Activated CD4-positive, alpha-beta T cell treated with anti-CD3 and anti-CD28 coated beads, Interleukin-2, amount 50 U/mL, for 1 hour (primary cell): ENCODE data around the gene TRAPPC12.

Experiments
- DNase-seq: peaks from one replicate; pipeline ENCODE4 v3.0.0-alpha.2; 2020

Gene TRAPPC12

DNA sequence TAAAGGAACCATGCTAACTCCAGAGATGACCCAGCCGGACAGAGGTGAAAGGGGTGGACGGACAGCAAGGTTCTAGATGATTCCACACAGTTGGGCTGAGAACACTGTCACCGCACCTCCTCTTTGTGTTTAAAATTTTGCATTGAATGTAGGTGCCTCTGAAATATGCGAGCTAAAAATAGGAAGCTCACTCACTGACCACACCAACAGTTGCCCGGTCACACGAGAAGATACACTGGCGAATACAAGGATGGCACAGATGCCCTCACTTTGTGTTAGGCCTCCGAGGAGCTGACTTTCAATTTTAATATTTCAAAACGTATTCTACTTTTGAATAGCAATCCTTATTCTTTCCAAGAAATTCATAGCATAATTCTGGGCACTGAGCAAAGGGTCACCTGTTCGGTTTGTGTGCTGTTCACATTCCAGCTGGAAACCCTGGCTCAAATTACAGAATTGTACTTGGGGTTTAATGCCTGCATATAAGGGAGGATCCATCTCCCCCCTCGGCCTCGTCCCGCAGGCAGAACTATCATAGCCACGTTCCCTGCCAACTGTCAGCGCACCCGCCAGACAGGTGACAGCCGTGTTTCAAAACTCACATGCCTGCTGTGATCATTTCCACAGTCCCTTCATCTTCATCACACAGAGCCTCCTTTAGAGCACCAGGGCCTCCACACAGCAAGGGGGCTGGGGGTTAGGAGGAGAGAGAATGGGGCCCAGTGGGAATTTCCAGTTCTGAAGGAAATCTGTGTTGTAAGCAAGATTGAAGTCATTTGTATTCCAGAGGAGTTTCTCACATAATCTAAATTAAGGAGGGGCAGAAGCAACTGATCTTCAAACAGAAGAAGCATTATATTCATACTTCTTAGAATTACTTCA lies 91.6 kb downstream of the TRAPPC12 start:
- no peak for DNase-seq

DNA sequence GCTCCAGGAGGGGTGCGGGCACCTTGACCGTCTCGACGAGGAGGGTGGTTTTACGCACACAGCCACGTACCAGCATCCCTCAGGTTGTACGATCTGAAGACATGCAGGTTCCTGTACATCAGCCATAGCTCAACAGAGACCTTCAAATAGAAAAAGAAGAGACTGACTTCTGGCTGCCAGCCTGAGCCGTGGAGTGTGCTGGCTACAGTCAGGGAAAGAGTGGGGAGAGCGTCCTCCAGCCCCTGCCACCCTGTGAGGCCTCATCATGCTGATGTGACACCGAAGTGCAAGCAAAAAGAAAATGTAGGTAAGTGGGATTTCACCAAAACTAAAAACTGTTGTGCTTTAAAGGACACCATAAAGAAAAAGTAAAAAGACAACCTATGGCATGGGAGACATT lies 92.8 kb downstream of the TRAPPC12 start:
- no peak for DNase-seq

DNA sequence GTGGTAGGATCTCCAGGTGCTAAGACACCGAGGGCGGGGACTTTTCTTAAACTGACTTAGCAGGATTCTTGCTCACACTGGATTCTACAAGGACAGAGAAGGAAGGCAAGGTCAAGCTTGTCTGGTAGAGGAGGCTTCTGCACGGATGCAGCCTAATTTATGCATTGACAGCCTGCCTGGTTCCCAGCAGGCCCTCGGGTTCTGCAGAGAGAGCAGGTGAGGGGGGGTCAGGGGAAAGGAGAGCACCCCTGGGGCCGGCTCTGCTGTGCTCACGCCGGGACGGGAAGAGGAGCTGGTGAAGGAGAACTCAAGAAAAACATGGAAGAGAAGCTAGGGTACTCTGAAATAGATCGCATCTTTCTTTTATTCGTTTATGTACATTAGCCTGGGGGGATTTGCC lies 93.5 kb downstream of the TRAPPC12 start:
- DNase-seq, result no peak

DNA sequence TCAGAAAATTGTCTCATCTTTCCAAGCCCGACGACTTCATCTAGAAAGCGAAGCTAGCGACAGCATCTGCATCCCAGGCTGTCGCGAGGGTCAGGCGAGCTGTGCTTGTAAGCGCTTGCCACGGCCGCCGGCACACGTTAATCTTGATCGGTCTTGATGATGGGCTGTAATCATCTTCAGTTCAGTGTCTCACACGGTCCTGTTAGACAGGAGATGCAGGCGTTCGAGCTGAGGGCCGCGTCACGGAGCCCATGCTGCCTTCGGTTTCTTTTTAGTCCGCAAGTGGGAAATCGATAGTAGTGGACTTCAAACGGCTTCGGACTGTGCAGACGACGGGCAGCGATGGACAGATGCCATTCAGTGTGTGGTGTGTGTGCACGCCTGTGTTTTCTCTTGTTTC lies 96.3 kb downstream of the TRAPPC12 start:
- DNase-seq, result no peak

DNA sequence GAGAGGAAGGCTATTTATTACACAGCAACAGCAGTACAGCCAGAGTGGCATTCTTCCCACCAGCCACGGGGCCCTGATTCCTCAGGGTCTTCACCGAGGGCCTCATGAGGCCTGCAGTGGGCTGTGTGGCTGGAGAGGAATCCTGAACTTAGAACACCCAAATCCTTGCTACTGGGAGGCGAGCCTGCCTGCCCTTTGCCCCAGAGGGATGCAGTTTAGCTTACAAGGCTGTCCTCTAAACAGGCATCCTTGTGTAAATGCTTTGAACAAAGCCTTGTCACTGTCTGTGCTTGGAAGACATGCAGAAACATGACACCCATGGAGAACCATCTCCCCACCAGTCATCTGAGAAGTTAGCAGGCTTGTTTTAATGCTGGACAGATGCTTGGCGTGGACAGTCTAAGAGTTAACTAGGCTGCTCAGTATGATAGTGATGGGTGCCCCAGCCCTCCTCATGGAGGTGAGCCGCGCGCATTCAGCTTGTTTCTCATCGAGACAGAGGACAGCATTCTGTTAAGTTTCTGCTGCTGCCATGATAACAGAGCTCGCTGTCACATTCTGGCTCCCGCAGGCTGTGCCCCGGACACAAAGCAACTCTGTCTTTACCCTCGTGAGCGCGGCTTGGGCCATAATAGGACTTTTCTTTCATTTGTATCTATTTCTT lies 97.0 kb downstream of the TRAPPC12 start:
- no peak for DNase-seq

DNA sequence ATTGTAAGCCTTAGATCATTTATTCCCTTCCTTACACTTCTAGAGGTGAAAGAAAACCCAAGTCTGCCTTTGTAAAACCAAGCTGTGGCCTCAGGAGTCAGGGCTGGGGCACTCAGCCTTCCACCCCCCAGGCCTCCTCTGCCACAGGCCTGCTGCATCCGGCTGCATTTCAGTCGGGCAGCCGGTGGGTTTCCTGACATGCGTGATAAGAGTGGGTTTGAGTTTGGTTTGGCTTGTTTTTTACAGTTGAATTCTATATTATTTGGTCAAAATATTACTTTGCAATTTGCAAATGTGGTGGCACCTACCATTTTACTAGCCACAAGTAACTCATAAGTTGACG lies 97.5 kb downstream of the TRAPPC12 start:
- DNase-seq, result no peak

DNA sequence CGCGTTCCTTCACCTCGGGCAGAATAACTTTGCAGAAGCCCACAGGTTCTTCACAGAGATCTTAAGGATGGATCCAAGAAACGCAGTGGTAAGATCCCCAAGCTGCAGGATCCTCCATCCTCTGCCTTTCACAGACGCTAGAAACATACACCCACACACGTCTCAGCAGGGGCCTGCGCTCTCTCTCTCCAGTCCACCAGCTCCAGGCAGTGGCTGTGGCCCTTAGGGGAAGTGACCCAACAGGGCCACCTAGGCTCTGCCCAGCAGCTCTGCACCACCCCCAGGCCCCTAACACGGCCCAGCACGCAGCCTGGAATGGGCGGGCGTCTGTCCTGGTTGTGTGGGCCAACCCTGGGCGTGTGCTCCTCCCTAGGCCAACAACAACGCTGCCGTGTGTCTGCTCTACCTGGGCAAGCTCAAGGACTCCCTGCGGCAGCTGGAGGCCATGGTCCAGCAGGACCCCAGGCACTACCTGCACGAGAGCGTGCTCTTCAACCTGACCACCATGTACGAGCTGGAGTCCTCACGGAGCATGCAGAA lies 99.4 kb downstream of the TRAPPC12 start:
- DNase-seq, result no peak

DNA sequence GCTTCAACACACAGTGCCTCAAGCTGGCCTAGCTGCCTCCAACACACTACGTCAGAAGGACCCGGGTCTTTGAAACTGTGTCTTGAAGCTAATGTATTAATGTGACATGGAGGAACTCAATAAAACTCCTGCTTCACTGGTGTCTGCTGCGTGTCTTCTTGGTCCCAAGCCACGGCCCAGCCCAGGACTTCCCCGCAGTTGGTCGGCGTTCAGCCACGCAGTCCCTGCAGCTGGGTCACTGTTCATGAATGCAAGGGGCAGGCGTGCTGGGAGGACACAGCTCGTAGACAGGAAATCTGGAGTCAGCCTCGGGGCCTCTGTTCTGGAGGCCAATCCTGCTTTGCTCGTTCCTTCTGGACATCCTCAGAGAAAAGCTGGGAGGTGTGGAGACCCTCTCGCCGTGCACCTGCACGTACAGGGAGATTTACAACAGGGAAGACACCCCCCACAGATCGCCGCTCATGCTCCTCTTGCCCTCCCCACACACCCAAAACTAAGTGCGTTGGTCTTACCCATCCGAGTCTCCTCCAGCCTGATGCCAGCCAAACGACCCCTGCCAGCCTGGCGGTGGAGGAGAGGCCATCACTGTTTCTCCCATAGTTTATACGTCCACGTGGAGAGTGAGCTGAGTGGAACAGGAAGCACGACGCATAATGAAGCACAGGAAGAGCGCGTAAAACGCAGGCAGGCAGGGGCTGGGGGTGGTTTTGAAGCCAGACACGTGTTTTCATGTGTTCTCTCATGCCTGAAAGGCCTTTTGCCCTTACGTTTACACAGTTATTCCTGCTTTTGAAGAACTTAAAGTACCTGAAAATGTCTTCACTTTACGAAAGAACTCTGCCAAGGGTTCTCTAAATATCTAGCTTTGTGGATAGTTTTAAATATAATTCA lies 100.2 kb downstream of the TRAPPC12 start:
- no peak for DNase-seq

DNA sequence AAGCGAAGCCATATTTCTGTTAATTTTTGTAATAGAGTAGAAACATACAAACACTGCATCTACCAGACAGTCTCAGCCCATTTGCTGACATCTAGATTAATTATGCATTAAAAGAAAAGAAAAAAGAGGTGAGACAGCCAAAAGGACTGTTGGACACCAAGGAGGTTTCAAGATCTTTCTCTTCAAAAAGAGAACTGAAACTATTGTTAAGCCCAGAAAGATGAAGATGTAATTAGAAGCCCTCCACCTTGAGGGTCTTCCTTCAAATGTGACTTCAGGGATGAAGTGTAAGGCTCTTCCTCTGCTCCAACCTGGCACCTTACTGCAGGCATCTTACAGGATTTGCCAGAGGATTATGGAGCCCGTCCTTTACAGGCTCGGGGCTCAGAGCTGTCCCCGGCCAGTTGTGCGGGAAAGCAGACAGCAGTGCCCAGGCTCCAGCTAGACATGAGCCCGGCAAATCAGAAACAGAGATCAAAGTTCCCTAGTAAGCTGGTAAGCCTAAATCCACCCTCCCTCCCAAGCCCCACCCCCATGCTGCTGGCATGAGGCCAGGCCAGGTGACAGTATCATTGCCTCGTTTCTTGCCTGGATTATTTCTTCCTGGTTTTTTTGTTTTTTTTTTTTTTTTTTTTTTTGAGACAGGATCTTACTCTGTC lies 101.0 kb downstream of the TRAPPC12 start:
- DNase-seq, result no peak

DNA sequence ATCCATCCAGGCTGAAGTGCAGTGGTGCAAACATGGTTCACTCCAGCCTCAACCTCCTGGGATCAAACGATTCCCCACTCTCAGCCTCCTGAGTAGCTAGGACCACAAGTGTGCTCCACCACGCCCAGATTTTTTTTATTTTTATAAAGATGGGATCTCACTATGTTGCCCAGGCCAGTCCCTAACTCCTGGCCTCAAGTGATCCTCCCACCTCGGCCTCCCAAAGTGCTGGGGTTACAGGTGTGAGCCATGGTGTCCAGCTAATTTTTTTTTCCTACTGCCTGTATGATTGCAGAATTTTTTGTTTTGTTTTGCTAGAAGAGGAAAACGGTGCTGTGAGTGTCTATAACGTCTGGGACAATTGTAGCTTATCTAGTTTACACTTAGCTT lies 101.5 kb downstream of the TRAPPC12 start:
- no peak for DNase-seq

DNA sequence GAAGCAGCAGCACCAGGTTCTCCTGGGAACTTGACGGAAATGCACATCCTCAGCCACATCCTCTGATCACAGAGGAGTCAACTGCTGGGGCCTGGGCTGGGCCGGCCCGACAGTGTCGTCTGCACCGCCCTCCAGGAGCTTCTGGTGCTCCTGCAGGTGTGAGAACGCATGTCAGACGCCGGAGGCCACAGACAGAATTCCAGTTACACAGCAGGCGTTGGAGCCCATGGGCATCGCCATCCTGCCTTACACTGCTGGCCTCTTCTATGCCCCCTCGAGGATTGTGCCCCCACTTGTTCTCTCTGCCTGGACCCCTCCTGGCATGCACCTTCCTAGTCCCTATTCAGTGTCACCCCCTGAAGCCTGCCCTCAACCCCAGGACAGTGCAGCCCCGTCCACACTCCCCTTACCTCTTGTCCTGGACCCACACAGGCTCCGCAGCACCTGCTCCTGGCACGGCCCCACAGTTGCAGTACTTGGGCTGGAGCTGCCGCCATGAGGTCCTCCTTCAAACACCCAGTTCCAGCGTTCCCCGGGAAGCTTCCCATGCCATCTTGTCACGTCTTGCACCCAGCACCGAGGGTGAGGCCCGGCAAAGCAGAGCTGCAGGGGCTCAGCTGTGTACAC lies 102.4 kb downstream of the TRAPPC12 start:
- no peak for DNase-seq

DNA sequence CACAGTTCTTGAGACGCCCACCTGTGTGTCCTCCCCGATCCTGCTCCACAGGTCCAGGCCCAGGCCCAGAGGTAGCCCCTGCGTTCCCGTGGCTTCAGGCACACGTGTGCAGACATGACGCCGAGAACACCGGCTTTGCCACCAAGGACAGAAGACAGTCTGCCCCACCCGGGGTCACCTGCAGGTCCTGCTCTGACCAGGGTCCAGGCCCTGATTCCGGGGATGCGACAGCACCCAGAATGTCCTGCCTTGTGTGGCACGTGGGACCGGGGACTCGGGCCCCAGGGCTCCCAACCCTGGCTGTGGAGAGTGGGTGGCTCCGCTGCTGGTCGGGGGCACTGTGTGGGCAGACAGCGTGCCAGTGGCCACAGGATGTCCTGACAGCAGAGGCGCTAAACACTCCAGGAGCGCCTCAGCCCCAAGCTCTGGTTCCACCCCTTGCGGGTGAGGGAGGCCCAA lies 102.9 kb downstream of the TRAPPC12 start:
- no peak for DNase-seq

DNA sequence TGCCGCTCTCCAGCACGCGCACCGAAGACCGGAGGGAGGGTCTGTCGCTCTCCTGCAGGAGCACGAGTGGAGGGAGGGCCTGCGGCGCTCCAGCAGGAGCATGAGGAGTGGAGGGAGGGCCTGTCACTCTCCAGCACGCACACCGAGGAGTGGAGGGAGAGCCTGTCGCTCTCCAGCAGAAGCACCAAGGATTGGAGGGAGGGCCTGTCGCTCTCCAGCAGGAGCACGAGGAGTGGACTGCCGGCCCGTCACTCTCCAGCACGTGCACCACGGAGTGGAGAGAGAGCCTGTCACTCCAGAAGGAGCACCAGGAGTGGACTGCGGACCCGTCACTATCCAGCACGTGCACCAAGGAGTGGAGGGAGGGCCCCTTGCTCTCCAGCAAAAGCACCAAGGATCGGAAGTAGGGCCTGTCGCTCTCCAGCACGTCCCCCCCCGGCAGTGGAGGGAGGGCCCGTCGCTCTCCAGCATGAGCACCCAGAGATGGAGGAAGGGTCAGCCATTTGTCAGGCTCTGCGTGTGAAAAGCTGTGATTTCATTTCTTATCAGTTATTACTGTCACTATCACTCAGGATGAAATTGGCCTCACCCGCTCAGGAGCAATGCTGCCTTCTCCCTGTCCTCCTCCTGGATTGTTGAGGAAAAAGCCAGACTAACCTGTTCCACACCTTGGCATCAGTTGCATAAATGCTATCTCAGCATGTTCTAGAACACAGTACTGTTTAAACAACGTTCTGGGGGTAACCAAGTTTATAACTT lies 103.9 kb downstream of the TRAPPC12 start:
- DNase-seq, result no peak

DNA sequence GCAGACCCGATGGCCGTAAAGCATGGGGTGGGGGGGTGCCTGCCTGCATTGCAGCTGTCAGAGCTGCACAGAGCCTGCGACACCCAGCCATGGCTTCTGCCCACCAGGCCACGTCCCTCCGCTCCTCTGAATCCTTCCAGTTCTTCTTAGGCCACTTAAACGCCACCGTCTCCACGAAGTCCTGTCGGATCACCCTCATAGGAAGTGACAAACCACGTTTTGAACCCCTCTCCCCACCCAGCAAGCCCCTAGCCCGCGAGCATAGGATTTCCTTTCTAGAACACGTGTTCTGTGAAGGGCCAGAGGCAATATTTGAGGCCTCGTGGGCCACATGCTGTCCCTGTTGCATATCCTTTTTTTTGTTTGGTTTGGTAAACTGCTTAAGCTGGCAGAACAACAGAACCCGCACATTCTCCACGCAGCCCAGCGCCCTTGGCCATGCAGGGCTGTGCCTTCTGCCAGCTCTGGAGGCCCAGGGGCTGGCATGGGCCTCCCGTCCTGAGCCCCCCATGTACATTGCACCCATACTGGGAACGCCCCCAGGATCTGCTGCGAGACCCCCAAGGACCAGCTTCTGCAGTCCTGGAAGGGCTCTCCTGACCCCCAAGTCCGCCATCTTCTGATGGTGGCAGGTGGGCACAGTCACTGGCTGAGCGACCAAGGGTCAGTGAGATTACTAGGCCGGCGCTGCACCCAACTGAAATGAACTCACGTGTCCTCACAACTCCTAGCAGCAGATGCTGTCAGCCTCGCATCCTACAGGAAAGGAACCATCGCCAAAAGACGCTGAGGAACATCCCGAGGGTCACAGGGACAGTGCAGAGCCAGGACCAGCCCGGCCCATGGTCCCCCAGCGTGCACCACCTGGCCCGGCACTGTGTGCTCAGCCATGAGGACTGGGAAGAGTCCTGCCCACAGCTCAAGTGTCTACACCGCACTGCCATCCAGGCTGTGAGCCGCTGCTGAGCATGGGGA lies 104.8 kb downstream of the TRAPPC12 start:
- no peak for DNase-seq

DNA sequence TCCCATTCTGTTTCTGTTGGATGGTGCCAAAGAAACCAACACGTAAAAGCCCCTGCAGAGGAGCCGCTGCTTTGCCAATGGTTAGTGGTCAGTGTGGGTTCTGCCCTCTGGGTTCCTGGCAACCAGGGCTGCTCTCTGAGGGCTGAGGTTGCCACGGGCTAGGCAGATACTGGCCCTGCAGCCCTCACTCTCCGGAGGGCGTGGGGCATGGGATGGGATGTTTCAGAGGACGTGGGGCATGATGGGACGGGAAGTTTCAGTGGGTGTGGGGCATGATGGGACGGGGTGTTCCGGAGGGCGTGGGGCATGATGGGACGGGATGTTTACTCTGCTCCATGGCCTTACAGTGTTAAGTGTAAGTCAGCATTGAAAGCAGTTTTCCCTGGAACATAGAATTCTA lies 105.7 kb downstream of the TRAPPC12 start:
- no peak for DNase-seq

DNA sequence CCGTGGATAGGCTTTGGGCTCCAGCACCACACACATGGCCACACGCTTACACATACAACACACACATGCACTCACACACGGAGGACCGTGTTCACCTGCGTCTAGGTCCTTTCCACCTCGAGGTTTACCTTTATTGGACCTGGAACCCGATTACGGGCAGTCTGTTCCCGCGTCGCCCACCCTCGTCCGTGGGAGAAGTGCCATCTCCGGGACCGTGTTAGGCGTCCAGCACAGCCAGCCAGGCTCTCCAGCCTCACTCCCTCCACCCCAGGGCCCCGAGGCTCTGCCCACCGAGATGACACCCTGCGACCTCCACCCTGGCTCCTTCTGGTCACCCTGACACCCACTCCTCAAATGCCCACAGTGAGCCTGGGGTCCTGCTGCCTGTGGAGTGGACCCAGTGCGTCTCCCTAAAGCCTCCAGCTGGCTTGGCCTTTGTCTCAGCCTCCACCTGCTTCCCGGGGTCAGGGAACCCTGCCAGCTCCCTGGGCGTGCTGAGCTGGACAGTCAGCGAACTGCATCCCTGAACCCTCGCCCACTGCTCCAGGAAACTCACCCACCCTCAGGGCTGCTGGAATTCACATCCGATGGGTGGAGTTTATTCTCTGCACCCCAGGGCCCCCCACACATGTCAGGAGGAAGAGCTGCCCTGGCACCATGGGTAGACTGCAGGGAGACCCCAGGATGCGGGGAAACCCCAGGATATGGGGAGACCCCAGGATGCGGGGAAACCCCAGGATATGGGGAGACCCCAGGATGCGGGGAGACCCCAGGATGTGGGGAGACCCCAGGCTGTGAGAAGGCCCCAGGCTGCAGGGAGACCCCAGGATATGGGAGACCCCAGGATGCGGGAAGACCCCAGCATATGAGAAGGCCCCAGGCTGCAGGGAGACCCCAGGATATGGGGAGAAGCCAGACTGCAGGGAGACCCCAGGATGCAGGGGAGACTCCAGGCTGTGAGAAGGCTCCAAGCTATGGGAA lies 106.8 kb downstream of the TRAPPC12 start:
- DNase-seq, result no peak

DNA sequence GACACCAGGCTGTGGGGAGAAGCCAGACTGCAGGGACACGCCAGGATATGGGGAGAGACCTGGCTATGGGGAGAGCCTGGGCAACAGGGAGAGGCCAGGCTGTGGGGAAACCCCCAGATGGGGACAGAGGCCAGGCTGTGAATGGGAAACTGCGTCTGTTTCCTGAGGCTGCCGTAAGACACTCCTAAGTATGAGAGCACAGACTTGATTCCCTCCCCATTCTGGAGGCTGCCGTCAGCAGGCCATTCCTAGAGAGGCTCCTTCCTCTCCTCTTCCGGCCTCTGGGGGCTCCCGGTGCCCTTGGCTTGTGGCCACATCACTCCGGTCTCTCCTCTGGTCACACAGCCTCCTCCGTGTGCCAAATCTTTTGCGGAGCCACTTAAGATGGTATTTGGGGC lies 107.5 kb downstream of the TRAPPC12 start:
- DNase-seq, result no peak

DNA sequence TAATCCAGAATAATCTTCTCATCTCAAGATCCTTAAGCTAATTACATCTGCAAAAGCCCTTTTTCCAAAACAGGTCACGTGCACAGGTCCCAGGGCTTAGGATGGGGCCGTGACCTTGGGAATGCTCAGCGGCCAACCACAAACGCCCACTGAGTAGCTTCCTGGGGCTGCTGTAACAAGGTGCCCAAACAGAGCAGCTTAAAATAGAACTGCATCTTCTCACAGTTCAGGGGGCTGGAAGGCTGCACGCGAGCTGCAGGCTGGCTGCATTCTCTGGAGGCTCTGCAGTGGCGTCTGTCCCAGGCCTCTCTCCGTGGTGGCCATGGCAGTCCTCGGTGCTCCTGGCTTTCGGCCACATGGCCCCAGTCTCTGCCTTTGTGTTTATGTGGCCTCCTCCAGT lies 107.9 kb downstream of the TRAPPC12 start:
- DNase-seq, result no peak

DNA sequence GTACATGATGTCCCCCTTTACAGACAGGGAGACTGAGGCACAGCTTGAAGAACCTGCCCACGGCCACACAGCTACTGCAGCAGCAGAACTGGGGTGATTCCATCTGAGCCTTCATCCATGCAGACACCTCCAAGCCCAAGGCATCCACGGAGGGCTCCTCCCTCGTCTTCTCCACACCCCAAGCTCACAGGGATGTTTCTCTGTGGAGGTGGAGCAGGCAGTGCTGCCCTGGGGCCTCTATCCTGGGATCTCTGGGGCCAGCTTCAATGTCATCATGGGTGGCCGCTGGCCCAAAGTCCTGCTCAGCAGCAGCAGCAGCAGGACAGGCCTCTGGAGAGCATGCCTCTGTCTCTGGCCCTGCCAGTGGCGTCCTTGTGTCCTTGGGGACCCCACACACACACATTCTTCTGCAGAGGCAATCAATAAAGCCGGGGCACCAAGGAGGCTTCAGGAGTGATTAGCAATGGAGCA lies 108.6 kb downstream of the TRAPPC12 start:
- DNase-seq, result no peak
